Measurements from ENCODE around the gene NRSN2.
"Not testable (repeated sequence)": the region's sequence is repeated elsewhere in the genome, so short reads cannot be mapped to it uniquely, and the experiment has no call there.

The NRSN2 gene

GRCh38 chr20:354298-354977 is 7.5 kb downstream of the NRSN2 start:
- peak; percentile 48 to 81 (median 67) for DNase-seq

GRCh38 chr20:356154-356553 is 9.2 kb downstream of the NRSN2 start:
- not testable (repeated sequence) for DNase-seq

GRCh38 chr20:356745-357144 is 9.8 kb downstream of the NRSN2 start:
- no peak for DNase-seq

GRCh38 chr20:358891-359555 is 12.1 kb downstream of the NRSN2 start:
- no peak for DNase-seq

- no peak for DNase-seq
Measured at GRCh38 chr20:361561-361960, 14.7 kb downstream of the NRSN2 start.

- DNase-seq: peak in 1 of 5 donors; percentile 84
Measured at GRCh38 chr20:362271-363254, 15.7 kb downstream of the NRSN2 start.

GRCh38 chr20:363319-364078 is 16.6 kb downstream of the NRSN2 start:
- DNase-seq: no peak

- peak in 1 of 5 donors; percentile 55 for DNase-seq
Measured at GRCh38 chr20:364905-365794, 18.2 kb downstream of the NRSN2 start.

- DNase-seq: peak in 1 of 5 donors; percentile 53
Measured at GRCh38 chr20:366041-366718, 19.3 kb downstream of the NRSN2 start.

GRCh38 chr20:366719-367485 is 20.0 kb downstream of the NRSN2 start:
- no peak for DNase-seq

GRCh38 chr20:367486-367887 is 20.6 kb downstream of the NRSN2 start:
- DNase-seq: no peak

GRCh38 chr20:368915-369314 is 22.0 kb downstream of the NRSN2 start:
- DNase-seq: no peak

- DNase-seq: no peak
Measured at GRCh38 chr20:370151-370600, 23.3 kb downstream of the NRSN2 start.

GRCh38 chr20:370977-371754 is 24.3 kb downstream of the NRSN2 start:
- no peak for DNase-seq

- peak in 1 of 5 donors; percentile 35 for DNase-seq
Measured at GRCh38 chr20:371755-372542, 25.0 kb downstream of the NRSN2 start.

- DNase-seq: peak in 1 of 5 donors; percentile 25
Measured at GRCh38 chr20:372543-373082, 25.7 kb downstream of the NRSN2 start.

- no peak for DNase-seq
Measured at GRCh38 chr20:373171-373890, 26.4 kb downstream of the NRSN2 start.

Measured in T-helper 1 cell (primary cell).